Glutamatergic neuron (in vitro differentiated cells): ENCODE measurements around the gene UFC1. TPM values are rescaled to one million over a fixed set of nuclear protein-coding genes. Genes with fewer than 3 reads are reported as not detected.
A peak's percentile ranks its signal among the peaks of the same experiment; 100 is the strongest.

Source experiments
- DNase-seq: peaks from one replicate; pipeline ENCODE4 v3.0.0; 2022
- H3K27ac Mint-ChIP-seq: one replicate; pipeline ENCODE4 v1.8.0; 2020; ENCODE audit warnings: mild to moderate bottlenecking, mixed read lengths, inconsistent platforms; ENCODE audit not compliant: unreplicated experiment
- H3K27me3 Mint-ChIP-seq: one replicate; pipeline ENCODE4 v1.8.0; 2020; ENCODE audit warnings: mild to moderate bottlenecking, moderate library complexity, mixed read lengths, inconsistent platforms; ENCODE audit not compliant: unreplicated experiment
- H3K36me3 Mint-ChIP-seq: one replicate; pipeline ENCODE4 v1.8.0; 2020; ENCODE audit warnings: mild to moderate bottlenecking, mixed read lengths, inconsistent platforms; ENCODE audit not compliant: unreplicated experiment
- H3K4me1 Mint-ChIP-seq: one replicate; pipeline ENCODE4 v1.8.0; 2020; ENCODE audit warnings: mild to moderate bottlenecking, low read depth, mixed read lengths, inconsistent platforms; ENCODE audit not compliant: unreplicated experiment
- H3K4me3 Mint-ChIP-seq: one replicate; pipeline ENCODE4 v1.8.0; 2020; ENCODE audit warnings: mild to moderate bottlenecking, mixed read lengths, inconsistent platforms; ENCODE audit not compliant: unreplicated experiment
- H3K9me3 Mint-ChIP-seq: one replicate; pipeline ENCODE4 v1.8.0; 2020; ENCODE audit warnings: mild to moderate bottlenecking, moderate library complexity, mixed read lengths, inconsistent platforms; ENCODE audit not compliant: unreplicated experiment
- total RNA-seq: library from RNA; stranded (reverse); fragmentation: NEBNext Ultra II Directional; extraction: Animal tissue kit (Norgen Biotek cat#: 25700); gene quantifications from one replicate; pipeline ENCODE4 v1.2.1, GENCODE V29; 2021; ENCODE audit not compliant: unreplicated experiment
- TF ChIP-seq, protein P1 (sequence below): fragments of 200-600 bp; sonication (generic); IDR thresholded peaks from one replicate; pipeline ENCODE4 v1.5.0; 2021; ENCODE audit not compliant: partially characterized antibody, unreplicated experiment

UFC1 gene
- total RNA-seq, 1 donor from 2014 or later: 59.2 TPM

DNA sequence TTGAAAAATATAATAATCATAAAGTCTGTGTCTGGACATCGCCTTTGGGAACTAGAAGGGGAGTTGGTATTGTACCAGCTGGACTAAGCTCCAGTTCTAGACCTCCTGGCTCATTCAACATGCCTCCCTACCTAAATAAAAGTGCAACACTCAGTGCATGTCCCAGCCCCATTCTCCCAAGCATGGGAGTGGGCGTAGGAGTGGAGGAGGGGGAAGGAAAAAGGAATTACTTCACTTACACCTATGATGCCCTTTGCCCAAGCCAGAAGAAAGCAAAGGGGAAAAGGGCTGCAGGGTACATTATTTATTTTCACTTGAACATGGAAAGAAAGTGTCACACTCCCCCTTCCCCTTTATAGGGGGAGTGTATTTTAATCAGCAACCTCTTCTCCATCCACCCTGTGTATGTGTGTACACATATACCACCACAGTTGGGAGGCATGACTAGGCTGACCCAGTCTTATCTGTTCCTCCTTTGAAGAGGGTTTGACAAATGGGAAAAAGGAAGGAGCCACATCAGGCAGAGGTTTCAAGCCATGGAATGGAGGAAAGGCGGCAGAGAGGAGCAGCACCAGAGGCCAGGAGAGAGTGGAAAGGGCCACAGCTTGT is 32.6 kb upstream of the UFC1 start:
- TF ChIP-seq, protein P1, sequence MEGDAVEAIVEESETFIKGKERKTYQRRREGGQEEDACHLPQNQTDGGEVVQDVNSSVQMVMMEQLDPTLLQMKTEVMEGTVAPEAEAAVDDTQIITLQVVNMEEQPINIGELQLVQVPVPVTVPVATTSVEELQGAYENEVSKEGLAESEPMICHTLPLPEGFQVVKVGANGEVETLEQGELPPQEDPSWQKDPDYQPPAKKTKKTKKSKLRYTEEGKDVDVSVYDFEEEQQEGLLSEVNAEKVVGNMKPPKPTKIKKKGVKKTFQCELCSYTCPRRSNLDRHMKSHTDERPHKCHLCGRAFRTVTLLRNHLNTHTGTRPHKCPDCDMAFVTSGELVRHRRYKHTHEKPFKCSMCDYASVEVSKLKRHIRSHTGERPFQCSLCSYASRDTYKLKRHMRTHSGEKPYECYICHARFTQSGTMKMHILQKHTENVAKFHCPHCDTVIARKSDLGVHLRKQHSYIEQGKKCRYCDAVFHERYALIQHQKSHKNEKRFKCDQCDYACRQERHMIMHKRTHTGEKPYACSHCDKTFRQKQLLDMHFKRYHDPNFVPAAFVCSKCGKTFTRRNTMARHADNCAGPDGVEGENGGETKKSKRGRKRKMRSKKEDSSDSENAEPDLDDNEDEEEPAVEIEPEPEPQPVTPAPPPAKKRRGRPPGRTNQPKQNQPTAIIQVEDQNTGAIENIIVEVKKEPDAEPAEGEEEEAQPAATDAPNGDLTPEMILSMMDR: no peak
- peaks cover 3% of the 10 kb centered on the region for H3K4me1 Mint-ChIP-seq
- H3K27me3 Mint-ChIP-seq: peaks cover 2% of the 10 kb centered on the region
- no peaks in the 10 kb centered on the region for H3K36me3 Mint-ChIP-seq
- H3K4me3 Mint-ChIP-seq: no peak overlapping the region
- no peak overlapping the region for H3K27ac Mint-ChIP-seq
- peaks cover 4% of the 10 kb centered on the region for H3K9me3 Mint-ChIP-seq
- DNase-seq: no peak

- TF ChIP-seq, protein P1: no peak
- no peak for DNase-seq
- Mint-ChIP-seq H3K9me3 (peaks cover 4% of the 10 kb centered on the region), H3K4me3 (no peak overlapping the region), H3K27ac (no peak overlapping the region), H3K4me1 (peaks cover 3% of the 10 kb centered on the region), H3K36me3 (no peaks in the 10 kb centered on the region), H3K27me3 (no peaks in the 10 kb centered on the region)
Observed at GRCh38 chr1:161121834-161122233, 31.9 kb upstream of the UFC1 start.

- no peaks in the 10 kb centered on the region for H3K36me3 Mint-ChIP-seq
- H3K27me3 Mint-ChIP-seq: no peaks in the 10 kb centered on the region
- H3K4me1 Mint-ChIP-seq: peaks cover 8% of the 10 kb centered on the region
- no peak overlapping the region for H3K27ac Mint-ChIP-seq
- TF ChIP-seq, protein P1: no peak
- H3K9me3 Mint-ChIP-seq: peaks cover 4% of the 10 kb centered on the region
- no peak for DNase-seq
- no peak overlapping the region for H3K4me3 Mint-ChIP-seq
Observed at GRCh38 chr1:161122967-161123366, 30.8 kb upstream of the UFC1 start.

DNA sequence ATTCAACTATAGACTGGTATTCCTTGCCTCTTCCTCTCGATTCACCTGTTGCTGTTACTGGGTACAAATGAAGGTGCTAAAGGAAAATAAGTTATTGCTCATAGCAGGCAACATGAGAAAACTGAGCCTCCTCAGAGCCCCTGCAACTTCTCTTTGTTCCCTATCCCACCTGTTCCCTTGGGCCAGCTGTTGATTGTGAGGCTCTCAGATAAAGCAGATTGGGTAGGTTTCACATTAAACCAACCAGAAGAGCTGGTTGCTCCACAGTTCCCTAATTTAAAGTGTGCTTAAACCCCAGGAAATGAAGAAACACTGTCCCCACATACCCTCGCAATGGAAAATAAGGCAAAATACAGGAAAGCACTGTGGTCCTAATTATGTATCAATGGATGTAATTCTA is 26.1 kb upstream of the UFC1 start:
- peak overlapping the region; percentile 23 for H3K4me3 Mint-ChIP-seq
- peaks cover 4% of the 10 kb centered on the region for H3K9me3 Mint-ChIP-seq
- no peaks in the 10 kb centered on the region for H3K36me3 Mint-ChIP-seq
- TF ChIP-seq, protein P1: no peak
- no peak for DNase-seq
- peaks cover 22% of the 10 kb centered on the region for H3K4me1 Mint-ChIP-seq
- H3K27me3 Mint-ChIP-seq: peaks cover 3% of the 10 kb centered on the region
- H3K27ac Mint-ChIP-seq: no peak overlapping the region

GRCh38 chr1:161128591-161129420 is 25.0 kb upstream of the UFC1 start:
- no peak for DNase-seq
- Mint-ChIP-seq H3K27ac (no peak overlapping the region), H3K4me3 (no peak overlapping the region), H3K9me3 (peaks cover 4% of the 10 kb centered on the region), H3K4me1 (peaks cover 22% of the 10 kb centered on the region), H3K36me3 (no peaks in the 10 kb centered on the region), H3K27me3 (peaks cover 3% of the 10 kb centered on the region)
- TF ChIP-seq, protein P1: no peak
